Activated CD4-positive, alpha-beta T cell treated with anti-CD3 and anti-CD28 coated beads for 1 hour (primary cell): Measurements from ENCODE around the gene CDC40.
"Not testable (repeated sequence)": the region's sequence is repeated elsewhere in the genome, so short reads cannot be mapped to it uniquely, and the experiment has no call there.

ENCODE experiments used
- DNase-seq: peaks from one replicate; pipeline ENCODE4 v3.0.0-alpha.2; 2020

Gene CDC40

DNA sequence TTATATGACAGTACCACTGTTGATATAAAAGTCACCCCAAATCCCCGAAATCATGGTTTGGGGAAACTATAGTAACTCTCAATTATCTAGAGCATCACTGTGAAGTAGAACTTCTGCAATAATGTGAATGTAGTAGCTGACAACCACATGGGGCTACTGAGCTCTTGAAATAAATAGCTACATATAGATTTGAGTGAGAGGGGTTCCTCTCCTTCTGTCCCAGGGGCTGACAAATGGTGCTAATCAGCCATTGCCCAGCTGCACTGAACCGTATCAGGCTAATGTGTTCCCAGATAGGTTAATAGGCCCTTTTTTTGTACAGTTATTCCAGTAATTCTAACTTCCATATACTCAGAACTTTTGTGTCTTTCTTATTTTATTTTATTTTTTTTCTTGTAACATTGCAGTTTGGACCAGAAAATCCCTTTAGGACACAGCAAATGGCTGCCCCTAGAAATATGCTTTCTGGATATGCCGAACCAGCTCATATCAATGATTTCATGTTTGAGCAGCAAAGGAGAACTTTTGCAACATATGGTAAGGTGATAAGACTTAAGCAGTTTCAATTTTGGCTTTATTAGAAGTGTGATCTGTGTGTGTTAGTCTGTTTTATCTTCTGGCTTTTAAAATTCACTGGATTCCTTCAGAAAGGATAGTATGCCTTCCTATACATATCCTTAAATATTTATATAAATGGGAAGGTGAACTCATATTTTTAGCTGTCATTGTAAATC lies 21.1 kb downstream of the CDC40 start:
- no peak for DNase-seq

DNA sequence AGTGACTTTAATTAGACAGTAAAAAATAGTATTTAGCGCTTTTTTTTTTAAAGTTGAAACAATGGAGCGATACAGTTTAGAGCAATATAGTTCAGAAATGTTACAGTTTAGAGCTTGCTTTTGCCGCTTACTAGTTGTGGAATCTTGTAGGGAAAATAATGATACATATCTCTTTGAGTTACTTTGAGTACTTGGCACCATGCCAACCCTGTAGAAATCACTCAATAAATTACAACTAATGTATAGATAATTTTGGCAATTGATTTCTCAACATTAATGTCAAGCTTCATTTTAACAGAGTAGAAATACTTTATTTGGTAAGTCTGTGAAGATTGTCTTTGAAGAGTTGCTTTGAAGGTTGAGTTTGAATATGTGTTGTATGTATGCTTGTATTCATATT lies 27.4 kb downstream of the CDC40 start:
- no peak for DNase-seq

DNA sequence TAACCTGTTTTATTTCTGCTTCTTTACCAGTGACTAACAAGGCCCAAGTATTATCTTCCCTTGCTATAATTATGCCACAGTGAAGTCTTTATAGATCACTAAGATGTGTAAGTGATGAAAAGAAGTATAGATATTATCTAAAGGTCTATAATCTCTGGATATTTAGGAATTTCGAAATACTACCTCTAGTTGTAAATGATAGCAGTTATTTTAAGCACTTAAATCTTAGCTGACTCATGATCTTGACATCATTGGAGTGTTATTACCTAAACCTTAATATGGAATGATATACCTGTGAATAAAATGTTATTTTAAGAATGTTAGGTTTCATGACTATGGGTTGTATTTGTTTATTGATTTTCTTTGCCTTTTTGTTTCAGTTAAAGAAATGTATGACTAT lies 31.5 kb downstream of the CDC40 start:
- no peak for DNase-seq

DNA sequence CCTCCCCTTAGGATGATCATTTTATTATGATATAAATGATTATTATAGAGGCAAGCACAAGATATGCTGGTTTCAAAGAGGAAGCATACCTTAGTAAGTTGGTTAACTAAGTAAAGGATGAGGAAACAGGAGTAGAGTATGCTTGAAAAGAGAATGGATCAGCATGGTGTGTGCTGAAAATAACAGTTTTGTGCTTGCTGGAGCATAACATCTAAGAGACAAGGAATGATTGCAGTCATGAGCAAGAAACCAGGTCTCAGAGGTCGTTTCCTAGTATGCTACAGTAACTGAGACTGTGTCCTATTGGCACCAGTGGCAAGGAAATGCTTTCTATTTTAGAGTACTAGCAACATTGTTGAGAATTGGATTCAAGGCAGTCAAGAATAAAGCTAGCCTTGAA lies 34.1 kb downstream of the CDC40 start:
- no peak for DNase-seq

DNA sequence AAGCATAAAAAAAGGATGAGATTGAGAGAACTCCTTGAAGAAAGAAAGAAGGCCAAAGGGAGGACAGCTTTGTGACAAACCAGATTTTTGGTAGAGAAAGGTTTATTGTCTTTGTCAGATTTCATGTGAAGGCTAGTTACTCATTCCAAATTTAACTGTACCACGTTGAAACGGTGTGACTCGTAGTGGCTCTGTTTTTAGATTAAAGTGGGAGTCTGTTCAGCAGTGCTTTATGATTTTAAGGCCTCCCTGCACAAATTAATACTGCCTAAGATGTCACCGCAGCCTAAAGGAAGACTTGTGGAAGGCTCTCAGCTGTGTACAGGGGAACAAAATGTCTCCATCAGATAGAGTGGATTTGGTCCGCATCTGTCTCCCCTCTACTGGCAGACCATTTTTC lies 35.9 kb downstream of the CDC40 start:
- DNase-seq, result no peak

DNA sequence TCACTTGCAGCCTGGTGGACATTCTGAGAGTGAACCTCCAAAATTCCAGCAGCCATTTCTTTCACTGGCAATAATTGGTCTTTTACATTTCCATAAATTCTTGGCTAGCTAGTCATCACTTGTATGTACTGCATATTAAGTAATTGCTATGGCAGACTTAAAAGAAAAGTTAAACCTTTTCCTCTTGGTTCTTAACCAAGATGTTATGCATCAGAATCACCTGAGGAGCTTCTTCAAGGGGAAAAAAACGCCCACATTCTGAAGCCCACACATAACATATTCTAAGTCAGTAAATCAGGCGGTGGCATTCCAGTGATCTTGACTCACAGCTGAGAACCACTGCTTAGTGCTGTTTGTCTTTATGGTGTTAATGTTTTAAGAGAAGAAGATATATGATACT lies 37.0 kb downstream of the CDC40 start:
- no peak for DNase-seq

DNA sequence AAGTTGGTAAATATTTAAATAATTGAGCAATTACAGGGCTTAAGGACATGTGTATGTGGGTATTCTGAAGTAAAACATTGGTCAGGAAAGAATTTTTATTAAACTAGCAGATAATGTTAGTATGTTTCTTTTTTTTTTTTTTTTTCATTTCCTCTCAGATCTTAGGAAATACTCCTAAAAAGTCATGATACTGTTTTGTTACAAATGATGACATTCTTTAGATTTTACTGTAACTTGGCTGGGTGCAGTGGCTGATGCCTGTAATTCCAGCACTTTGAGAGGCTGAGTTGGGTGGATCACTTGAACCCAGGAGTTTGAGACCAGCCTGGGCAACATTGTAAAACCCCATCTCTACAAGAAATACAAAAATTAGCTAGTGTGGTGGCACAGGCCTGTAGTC lies 41.5 kb downstream of the CDC40 start:
- no peak for DNase-seq

DNA sequence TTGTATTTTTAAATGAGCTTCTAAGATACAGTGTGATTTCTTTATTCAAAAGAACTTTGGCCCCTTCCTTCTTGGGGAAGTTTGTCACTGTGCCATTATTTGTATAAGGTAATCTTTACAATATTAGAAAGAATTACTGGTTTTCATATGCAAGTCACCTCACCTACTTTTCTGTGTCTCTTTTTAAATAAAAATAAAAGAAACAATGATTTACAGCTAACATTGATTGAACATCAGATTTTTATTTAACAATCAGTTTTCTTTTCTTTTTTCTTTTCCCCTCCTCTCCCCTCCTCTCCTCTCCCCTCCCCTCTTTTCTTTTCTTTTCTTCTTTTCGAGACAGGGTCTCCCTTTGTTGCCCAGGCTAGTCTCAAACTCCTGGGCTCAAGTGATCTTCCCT lies 46.0 kb downstream of the CDC40 start:
- no peak for DNase-seq

DNA sequence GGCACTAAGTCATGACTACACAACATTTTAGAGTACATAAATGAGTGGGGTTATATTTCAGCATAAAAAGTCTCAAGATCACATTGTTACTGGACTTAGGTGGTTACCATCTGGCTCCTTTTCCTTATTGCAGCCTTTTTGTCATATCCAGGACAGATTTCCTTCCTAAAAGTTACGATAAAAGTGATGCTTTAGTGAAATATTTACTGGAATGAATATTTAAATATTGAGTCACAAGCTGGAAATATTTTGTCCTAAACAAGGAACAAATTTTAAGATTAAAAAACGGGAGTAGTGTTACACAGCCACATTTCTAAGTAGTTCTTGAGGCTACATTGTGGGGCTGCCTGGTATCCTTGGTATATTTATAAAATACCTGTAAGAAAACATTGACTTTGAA lies 52.2 kb downstream of the CDC40 start:
- no peak for DNase-seq

DNA sequence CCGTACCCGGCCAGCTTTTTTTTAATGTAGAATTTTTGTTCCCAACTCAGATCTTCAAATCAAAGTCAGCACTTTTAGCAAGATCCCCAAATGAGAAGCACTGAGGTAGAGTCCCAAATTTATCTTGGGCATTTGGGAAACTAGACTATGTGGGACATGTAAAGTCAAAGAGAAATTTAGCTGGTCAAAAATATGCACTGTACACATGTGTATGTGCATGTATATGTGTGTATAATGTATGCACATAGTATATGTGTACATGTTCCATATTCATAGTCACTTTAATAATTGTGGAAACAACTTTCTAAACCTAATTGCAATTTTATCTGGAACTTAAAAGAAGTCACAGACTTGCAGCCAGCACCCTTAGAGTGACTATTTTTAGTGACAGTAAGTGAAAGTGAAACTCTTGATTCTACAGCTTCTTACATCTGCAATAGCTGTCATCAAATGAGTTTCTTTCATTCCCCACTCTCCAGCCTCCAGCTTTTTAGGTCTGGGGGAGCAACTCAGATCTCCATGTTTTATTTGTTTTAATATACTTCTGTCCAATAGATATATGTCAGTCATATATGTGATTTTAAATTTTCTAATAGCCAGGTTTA lies 53.6 kb downstream of the CDC40 start:
- no peak for DNase-seq

DNA sequence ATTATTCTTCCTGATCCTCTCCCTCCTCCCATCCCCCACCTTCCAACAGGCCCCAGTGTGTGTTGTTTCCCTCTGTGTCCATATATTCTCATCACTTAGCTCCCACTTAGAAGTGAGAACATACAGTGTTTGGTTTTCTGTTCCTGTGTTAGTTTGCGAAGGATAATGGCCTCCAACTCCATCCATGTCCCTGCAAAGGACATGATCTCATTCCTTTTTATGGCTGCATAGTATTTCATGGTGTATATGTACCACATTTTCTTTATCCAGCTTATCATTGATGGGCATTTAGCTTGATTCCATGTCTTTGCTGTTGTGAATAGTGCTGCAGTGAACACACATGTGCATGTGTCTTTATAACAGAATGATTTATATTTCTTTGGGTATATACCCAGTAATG lies 55.8 kb downstream of the CDC40 start:
- DNase-seq, result not testable (repeated sequence)

DNA sequence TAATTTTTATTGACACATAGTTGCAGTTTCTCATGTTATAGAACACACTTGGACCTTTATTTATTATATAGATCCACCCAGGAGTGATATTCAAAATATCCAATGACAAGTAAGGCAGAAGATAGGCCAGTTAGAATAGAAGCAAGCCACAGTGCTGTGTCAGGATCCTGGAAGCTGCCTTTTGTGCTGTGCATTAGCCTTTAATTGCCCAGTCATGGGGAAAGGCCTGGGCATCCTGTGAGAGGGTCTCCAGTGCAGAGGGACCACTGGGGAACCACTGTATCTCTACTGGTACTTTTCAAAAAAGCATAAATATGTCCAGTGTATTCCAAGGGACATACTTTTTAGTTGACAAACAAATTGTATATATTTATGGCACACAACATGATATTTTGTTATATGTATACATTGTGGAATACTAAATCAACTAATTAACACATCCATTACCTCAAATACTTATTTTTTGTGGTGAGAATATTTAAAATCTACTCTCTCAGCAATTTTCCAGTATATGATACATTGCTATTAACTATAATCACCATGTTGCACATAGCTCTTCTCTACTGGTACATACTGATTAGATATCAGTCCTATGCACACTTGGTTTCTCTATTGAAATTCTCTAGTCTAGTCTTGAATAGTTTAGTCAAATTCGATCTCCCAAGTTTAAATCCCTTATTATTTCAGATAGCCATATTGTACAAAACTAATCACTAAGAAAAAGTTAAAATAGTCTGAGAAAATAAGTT lies 59.5 kb downstream of the CDC40 start:
- no peak for DNase-seq

DNA sequence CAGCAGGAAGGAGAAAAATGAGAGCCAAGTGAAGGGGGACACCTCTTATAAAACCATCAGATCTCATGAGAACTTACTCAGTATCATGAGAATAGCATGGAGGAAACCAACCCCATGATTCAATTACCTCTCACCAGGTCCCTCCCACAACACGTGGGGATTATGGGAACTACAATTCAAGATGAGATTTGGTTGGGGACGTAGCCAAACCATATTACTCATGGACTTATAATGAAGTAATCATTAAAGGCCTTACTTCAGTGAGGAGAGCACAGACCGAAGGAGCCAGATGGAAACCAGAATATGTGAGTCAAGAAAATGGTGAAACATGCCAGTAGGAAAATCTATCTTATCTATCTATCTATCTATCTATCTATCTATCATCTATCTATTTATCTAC lies 64.4 kb downstream of the CDC40 start:
- not testable (repeated sequence) for DNase-seq

DNA sequence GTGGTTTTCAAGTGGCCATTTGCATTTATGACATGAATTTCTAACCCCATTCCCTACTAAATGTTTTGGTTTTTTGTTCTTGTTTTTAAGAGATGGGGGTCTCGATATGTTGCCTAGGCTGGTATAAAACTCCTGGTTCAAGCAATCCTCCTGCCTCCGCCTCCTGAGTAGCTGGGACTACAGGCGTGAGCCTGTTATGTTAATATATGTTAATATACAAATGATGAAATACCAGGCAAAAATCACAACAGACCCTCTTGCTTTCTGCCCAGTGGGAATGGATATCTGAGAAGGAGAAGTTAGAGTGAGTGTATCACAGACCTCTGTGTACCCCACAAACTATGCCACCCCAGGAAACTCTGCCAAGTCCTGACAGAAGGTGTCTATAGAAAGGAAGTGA lies 66.2 kb downstream of the CDC40 start:
- DNase-seq, result no peak

DNA sequence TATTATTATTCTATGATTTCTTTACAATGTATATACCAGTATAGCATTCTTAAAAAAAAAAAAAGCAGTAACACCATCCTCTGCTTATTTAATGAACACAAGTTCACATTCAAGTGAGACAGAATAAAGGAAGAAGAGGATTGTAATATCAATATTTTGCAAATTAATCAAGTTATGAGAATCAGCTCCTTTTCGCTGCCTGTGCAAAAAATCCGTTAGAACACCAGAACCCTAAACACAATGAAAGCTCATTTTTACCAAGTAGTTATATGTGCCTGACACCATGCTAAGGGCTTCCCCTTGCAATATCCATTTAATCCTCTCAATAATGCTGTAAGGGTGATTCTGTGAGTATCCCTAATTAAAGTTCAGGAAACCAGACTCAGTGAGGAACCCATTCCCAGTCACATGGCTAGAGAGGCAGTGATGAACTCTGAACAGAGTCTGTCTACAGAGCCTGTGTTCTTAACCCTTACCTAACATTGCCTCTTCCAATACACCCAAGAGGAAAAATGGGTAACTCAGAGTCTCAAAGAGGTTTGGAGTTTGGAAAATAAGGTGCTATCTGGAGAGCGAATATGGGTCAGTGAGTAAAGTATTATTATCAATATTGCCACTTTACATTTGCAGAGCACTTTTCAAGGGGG lies 66.8 kb downstream of the CDC40 start:
- DNase-seq, result no peak

DNA sequence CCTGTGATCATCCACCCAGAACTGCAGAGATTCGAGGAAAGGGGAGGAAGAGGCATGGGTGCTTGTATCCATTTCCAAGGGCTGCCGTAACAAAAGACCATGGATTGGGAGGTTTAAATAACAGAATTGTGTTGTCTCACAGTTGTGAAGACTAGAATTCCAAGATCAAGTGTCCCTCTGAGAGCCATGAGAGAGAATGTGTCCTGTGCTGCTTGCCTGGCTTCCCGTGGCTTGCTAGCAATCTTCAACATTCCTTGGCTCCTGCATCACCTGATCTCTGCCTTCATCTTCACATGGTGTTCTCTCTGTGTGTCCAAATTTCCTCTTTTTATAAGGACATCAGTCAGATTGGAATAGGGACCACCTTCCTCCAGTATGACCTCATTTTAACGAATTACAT lies 69.8 kb downstream of the CDC40 start:
- DNase-seq, result no peak

DNA sequence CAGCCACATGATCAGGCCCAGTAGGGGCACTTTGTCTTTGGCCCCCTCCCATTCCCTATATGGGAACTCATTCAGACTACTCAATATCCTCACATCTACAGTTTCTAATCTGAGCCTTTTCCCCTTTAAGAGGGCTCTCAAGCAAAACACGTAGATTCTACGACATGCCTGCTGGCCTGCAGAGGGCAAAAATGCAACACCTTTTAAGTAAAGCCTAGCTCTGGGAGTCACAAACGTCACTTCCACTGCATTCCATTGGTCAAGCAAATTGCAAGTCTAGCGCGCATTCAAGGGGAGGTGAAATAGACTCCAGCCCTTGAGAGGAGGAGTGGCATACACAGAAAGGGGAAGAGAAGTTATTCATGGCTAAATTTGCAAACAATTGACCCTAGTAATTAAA lies 70.6 kb downstream of the CDC40 start:
- DNase-seq, result no peak

DNA sequence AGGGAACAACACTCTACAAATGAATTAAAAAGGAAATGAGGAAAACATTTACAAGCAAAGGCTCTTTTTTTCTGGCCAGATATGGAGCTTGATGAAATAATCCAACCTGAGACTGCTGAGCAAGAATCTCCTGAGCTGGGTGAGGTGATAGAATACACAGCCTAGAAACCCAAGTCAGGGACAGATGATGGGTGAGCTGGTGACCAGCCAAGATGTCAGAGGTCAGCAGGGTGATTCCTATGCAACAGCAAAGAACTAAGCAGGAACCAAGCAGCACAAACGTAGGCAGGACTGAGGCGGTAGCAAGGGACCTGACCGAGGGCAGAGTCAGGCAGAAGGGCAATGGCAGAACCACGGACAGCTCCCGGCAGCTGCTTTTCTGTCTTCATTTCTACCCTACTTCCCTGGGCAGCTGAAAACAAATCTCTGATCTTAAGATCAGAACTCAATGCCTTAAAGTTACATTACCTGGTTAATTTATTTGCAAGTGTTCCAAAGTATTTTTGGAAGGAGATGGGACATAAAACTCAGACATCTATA lies 75.1 kb downstream of the CDC40 start:
- no peak for DNase-seq

DNA sequence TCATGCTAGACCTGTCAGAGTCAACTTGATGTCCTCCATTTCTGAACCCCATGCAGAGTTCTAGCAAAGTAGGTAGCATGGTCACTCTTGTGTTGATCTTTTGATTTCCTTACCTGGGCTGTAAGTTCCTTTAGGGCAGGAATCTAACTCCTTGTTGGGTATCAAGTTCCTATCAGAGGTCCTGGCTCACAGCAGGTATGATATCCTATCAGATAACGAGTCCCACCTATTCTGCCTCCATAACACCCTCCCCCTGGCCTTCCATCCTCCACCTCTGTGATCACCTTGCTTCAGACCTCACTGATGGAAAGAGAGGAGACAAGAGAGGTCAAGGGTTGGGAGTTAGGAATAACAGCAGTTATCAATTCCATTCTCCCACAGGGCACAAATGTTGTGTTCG lies 76.1 kb downstream of the CDC40 start:
- DNase-seq, result no peak

DNA sequence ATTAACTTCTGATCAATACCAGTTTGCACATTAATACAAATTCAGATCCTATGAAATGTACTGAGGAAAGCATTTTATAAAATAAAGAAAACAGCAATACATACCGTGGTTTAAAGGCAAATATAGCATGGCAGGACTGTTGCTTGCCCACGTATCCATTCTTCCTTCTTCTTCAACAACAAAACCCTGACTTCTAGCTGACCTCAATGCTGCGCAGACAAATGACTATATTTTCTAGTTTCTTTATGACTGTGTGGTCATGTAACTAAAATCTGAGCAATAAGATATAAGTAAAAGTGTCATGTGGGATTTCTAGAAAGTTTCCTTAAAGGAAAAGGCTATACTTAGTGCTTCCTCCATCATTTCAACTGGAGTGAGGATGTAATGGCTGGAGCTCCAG lies 85.0 kb downstream of the CDC40 start:
- DNase-seq, result no peak

DNA sequence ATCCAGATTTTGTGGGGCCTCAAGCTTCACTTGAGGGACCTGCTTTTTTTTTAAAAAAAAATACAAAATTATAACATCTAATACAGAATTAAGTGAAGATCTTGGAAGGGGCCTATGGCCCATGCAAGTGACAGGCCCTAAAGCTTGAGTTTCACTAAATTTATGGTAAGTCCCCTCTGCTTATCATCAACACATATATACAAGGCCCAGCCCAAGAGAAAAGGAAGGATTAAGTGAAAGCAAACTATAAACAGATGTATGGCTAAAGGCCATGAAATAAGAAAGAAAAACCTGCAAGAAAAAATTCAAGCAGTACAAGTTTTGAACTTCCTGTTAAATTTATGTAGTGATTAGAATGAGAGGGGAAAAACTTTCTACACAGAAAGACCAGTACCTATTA lies 86.8 kb downstream of the CDC40 start:
- DNase-seq, result no peak

DNA sequence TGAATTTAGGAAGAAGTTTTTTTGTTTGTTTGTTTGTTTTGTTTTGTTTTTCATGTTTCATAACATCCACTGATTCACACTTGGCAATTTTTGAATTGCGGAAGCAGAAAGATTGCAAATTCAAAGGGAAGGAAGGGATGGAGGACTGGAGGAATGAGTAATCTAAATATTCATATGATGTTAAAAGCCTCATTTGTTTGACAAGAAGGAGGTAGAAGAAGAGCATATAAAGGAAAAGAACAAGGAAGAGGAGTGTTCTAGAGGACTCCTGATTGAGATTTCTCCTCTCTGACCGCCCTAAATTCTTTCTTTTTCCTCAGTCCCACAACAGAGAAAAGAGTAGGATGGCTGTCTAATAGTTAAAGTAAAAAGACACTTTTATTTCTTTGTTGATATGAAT lies 89.4 kb downstream of the CDC40 start:
- DNase-seq, result no peak

DNA sequence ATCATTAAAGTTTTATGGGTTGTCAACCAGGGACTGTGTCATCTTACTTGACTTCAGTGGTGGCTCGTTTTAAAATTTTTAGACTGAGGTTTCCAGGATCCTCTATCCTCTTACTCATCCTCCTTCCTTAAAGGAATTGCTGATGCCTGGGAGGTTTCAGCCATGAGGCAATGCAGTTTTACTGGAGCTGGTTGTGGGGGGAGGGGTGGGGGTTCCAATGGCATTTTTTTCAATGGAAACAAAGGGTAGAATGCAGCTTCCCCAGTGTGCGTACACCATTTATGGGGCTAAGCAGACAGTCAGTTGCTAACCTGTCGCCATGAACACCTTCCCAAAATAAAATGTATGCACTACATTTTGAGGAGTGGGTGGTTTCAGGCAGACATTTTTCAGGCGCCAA lies 89.9 kb downstream of the CDC40 start:
- no peak for DNase-seq

DNA sequence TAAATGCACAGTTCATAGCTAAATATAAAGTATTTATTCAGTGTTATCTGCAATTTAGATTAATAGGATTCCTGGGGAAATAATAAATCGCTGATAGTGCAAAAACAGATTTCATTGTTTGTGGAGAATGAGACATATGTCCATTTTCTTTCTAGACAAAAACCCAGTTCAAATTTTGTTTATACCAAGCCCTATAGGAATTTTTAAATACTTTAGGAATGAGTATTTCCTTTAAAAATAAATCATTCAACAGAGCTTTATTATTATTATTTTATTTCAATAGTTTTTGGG lies 91.5 kb downstream of the CDC40 start:
- no peak for DNase-seq
